Common myeloid progenitor, CD34-positive (primary cell): ENCODE measurements around the gene SHOX.
"Not testable (repeated sequence)": the region's sequence is repeated elsewhere in the genome, so short reads cannot be mapped to it uniquely, and the experiment has no call there.

Source experiments
- CTCF ChIA-PET: fragments of 350-600 bp; sonication (Branson Sonifier 250); formaldehyde crosslinking; loops from one replicate; lab custom pipeline; 2021; ENCODE audit warnings: antibody characterized with exemption; lab: Charles Lee
- POLR2A ChIA-PET: fragments of 350-600 bp; sonication (Branson Sonifier 250); formaldehyde crosslinking; loops from one replicate; lab custom pipeline; 2021; ENCODE audit warnings: antibody characterized with exemption; lab: Charles Lee
- DNase-seq, 3 donors: peaks; one replicate each; pipeline versions ENCODE4 v3.0.0 to v3.0.0-alpha.2; 2013
- H3K27ac ChIP-seq, 2 experiments: 1 replicate in 1 of 2; 2 replicates in 1 of 2; pipeline ENCODE4 v1.7.0; 2013; ENCODE audit warnings: inconsistent platforms in 2 of 2, low read length in 2 of 2, mild to moderate bottlenecking in 2 of 2, low read depth in 1 of 2, moderate library complexity in 1 of 2; ENCODE audit not compliant: severe bottlenecking in 2 of 2, insufficient read depth in 1 of 2, poor library complexity in 1 of 2
- H3K27me3 ChIP-seq, 5 experiments: replicated peaks in 2 of 5; 1 replicate in 3 of 5; 2 replicates in 2 of 5; pipeline versions ENCODE4 v1.6.1 to v1.7.0; 2013; ENCODE audit warnings: low read length in 4 of 5, mild to moderate bottlenecking in 2 of 5, moderate library complexity in 2 of 5, inconsistent platforms in 1 of 5; ENCODE audit not compliant: insufficient read depth in 5 of 5, control insufficient read depth in 4 of 5
- H3K36me3 ChIP-seq, 4 experiments: 1 replicate in 2 of 4; 2 replicates in 2 of 4; pipeline versions ENCODE4 v1.6.1 to v1.7.0; 2013; ENCODE audit warnings: low read length in 3 of 4, control low read depth in 1 of 4, mild to moderate bottlenecking in 1 of 4; ENCODE audit not compliant: control insufficient read depth in 4 of 4, insufficient read depth in 4 of 4
- H3K4me1 ChIP-seq, 4 experiments: 1 replicate in 3 of 4; 2 replicates in 1 of 4; pipeline versions ENCODE4 v1.6.1 to v1.7.1; 2013; ENCODE audit warnings: low read length in 3 of 4, mild to moderate bottlenecking in 3 of 4, control low read depth in 1 of 4, inconsistent platforms in 1 of 4, moderate library complexity in 1 of 4; ENCODE audit not compliant: control insufficient read depth in 4 of 4, insufficient read depth in 4 of 4; ENCODE audit errors: control extremely low read depth in 1 of 4
- H3K4me3 ChIP-seq, 7 experiments: 1 replicate in 4 of 7; 2 replicates in 3 of 7; pipeline versions ENCODE4 v1.5.1 to v1.7.0; 2013; ENCODE audit warnings: mild to moderate bottlenecking in 7 of 7, low read length in 6 of 7, moderate library complexity in 6 of 7, inconsistent platforms in 2 of 7, low read depth in 2 of 7, control low read depth in 1 of 7; ENCODE audit not compliant: insufficient read depth in 4 of 7, control insufficient read depth in 1 of 7; ENCODE audit errors: extremely low read depth in 1 of 7
- H3K9me3 ChIP-seq, 5 experiments: 1 replicate in 4 of 5; 2 replicates in 1 of 5; pipeline versions ENCODE4 v1.6.1 to v1.7.1; 2013; ENCODE audit warnings: low read length in 4 of 5, mild to moderate bottlenecking in 2 of 5, inconsistent platforms in 1 of 5, low read depth in 1 of 5, moderate library complexity in 1 of 5; ENCODE audit not compliant: control insufficient read depth in 4 of 5, insufficient read depth in 2 of 5; ENCODE audit errors: control extremely low read depth in 1 of 5
- WGBS: methylation state at CpG from one replicate; pipeline ENCODE4 v1.1.5; 2013; ENCODE audit not compliant: insufficient coverage; 5-methylcytosine and 5-hydroxymethylcytosine counted together

SHOX gene

GRCh38 chrX:617401-617800 is 13.2 kb upstream of the SHOX start:
- CTCF ChIA-PET, result no interaction called here

DNA sequence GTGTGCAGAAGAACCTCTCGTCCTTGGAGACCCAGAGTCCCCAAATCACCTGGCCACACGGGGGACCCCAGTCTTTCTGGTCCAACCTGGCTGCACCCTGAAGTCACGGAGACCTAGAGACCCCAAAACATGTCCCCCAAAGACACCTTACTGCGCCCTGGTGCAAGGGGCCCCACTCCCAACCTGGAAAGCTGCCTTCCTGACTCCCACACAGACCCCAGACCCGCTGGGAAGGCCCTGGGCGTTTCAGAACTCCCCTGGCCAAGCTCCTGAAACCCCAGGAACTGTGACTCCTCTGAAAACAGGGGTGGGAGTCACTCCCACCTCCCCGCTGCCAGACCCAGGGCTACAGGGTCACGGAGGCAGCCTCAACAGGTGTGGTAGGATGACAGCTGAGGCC is 12.7 kb upstream of the SHOX start:
- WGBS, result 85% methylated on average over 6 of the region's 8 CpGs
- ChIA-PET CTCF (no interaction called here), POLR2A (no interaction called here)
- H3K27ac ChIP-seq, result no peak overlapping the region
- peaks cover 0 to 62% (median 26%) of the 10 kb centered on the region in 5 experiments for H3K27me3 ChIP-seq
- no peaks in the 10 kb centered on the region for H3K9me3 ChIP-seq
- H3K4me3 ChIP-seq, result no peak overlapping the region
- H3K36me3 ChIP-seq, result no peaks in the 10 kb centered on the region
- H3K4me1 ChIP-seq, result no peaks in the 10 kb centered on the region
- DNase-seq, result no peak

More at GRCh38 chrX:617401-617800, 13.2 kb upstream of the SHOX start:
- 62% methylated on average over 2 of the region's 7 CpGs for WGBS
- no peaks in the 10 kb centered on the region for H3K4me1 ChIP-seq
- no peak for DNase-seq
- H3K9me3 ChIP-seq, result no peaks in the 10 kb centered on the region
- no peaks in the 10 kb centered on the region for H3K36me3 ChIP-seq
- H3K4me3 ChIP-seq, result no peak overlapping the region
- no peak overlapping the region for H3K27ac ChIP-seq
- POLR2A ChIA-PET, result no interaction called here
- H3K27me3 ChIP-seq, result peaks cover 0 to 57% (median 26%) of the 10 kb centered on the region in 5 experiments

GRCh38 chrX:618304-618703 is 12.3 kb upstream of the SHOX start:
- H3K9me3 ChIP-seq, CTCF ChIA-PET, DNase-seq, H3K4me1 ChIP-seq, H3K36me3 ChIP-seq, H3K27ac ChIP-seq, H3K4me3 ChIP-seq, POLR2A ChIA-PET: not testable (repeated sequence)
- H3K27me3 ChIP-seq, result peaks cover 0 to 66% (median 27%) of the 10 kb centered on the region in 5 experiments

DNA sequence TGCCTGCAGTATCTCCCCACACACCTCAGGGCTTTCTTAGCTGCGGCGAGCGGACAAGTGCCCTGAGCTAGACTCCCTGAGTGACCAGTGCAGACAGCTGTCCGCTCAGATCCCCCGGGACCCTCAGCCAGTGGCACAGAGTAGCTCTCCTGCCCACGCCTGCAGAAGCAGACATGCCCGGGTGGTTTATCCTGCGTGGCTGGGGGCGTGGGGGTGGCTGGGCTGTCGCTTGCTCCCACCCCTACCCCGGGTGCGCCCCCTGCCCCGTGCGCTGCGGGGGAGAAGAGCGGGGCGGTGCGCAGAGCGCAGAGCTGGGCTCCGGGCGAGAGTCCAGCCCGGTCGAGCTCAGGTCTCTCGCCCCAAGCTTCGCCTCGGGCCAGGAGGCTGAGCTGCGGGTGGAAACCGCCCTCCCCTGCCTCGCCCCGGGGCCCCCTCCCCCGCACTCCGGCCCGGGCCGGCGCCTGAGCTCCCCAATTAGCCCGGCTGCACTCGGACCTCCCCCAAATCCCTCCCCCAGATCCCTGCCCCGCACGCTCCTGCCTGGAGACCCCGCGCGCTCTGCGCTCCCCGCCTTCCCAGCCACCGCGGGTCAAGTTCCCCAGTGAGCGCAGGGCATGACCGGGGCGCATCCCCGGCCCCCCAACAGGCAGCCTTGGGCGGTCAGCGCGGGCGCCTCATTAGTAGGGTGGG is 11.7 kb upstream of the SHOX start:
- Histone ChIP-seq H3K36me3 (no peaks in the 10 kb centered on the region), H3K4me3 (no peak overlapping the region), H3K27ac (no peak overlapping the region), H3K27me3 (peaks cover 0 to 69% (median 29%) of the 10 kb centered on the region in 5 experiments), H3K4me1 (peaks cover 0 to 5% (median under 1%) of the 10 kb centered on the region in 4 experiments), H3K9me3 (no peaks in the 10 kb centered on the region)
- ChIA-PET POLR2A (no interaction called here), CTCF (no interaction called here)
- WGBS, result 10% methylated on average over 46 of the region's 54 CpGs
- no peak for DNase-seq

GRCh38 chrX:619451-619811 is 11.2 kb upstream of the SHOX start:
- POLR2A ChIA-PET, result no interaction called here
- 2% methylated on average over 10 of the region's 23 CpGs for WGBS

DNA sequence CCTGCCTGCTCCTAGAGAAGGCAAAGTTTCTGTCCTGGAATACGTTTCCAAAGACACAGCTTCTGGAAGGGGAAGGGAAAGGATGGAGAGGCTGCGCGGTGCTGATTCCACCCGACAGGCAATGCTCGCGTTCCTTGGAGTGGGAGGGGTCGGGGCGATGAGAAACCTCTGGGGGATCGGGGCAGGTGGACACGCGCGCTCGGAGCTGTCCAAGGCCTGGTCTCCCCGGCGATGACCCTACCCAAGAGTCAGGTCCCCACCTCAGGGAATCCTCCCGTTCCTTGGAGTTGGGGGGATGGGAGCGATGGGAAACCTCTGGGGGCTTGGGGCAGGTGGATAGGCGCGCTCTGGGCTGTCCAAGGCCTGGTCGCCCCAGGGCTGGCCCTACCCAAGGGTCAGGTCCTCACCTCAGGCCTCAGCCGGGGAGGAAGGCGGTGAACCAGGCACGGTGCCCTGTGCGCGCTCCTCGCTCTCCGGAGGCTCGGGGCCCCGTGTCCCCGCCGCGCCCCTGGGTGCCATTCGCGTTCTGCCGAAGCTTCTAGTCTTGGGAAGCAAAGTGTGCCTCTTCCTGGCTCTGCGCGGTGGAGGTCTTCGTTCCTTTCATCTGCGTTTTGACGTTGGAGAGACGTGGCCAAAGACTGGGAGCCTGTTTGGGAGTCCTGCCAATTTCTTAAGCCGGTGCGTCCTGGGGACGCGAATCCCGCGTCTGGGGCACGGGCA is 10.6 kb upstream of the SHOX start:
- Histone ChIP-seq H3K36me3 (no peaks in the 10 kb centered on the region), H3K27ac (no peak overlapping the region), H3K27me3 (peaks cover 0 to 73% (median 29%) of the 10 kb centered on the region in 5 experiments), H3K4me1 (peaks cover 0 to 7% (median 2%) of the 10 kb centered on the region in 4 experiments), H3K4me3 (no peak overlapping the region), H3K9me3 (no peaks in the 10 kb centered on the region)
- DNase-seq, result no peak
- WGBS, result 7% methylated on average over 31 of the region's 48 CpGs
- ChIA-PET POLR2A (no interaction called here), CTCF (no interaction called here)

More at GRCh38 chrX:619451-619811, 11.2 kb upstream of the SHOX start:
- Histone ChIP-seq H3K4me3 (no peak overlapping the region), H3K27ac (no peak overlapping the region), H3K4me1 (peaks cover 0 to 7% (median 2%) of the 10 kb centered on the region in 4 experiments), H3K9me3 (no peaks in the 10 kb centered on the region), H3K27me3 (peaks cover 0 to 70% (median 29%) of the 10 kb centered on the region in 5 experiments), H3K36me3 (no peaks in the 10 kb centered on the region)
- CTCF ChIA-PET, result no interaction called here
- no peak for DNase-seq
